Sigmoid colon (tissue), 7 donors: ENCODE measurements around the gene SERPINA5. TPM values are rescaled to one million over a fixed set of nuclear protein-coding genes. Genes with fewer than 3 reads are reported as not detected.

Source experiments
- DNase-seq: peaks from one replicate; pipeline ENCODE4 v3.0.0-alpha.2; 2019
- H3K27ac ChIP-seq, 4 donors: fragments of 200-600 bp; sonication (generic); one replicate each; pipeline ENCODE4 v1.5.1; 2016 to 2019; ENCODE audit warnings: mild to moderate bottlenecking in 1 of 4
- H3K27me3 ChIP-seq, 3 donors: fragments of 200-600 bp; sonication (generic); one replicate each; pipeline ENCODE4 v1.5.1; 2019; ENCODE audit warnings: mild to moderate bottlenecking in 1 of 3
- H3K36me3 ChIP-seq, 4 donors: fragments of 200-600 bp; sonication (generic); one replicate each; pipeline ENCODE4 v1.5.1; 2016 to 2019
- H3K4me1 ChIP-seq, 4 donors: fragments of 200-600 bp; sonication (generic); one replicate each; pipeline ENCODE4 v1.5.1; 2017 to 2019
- H3K4me3 ChIP-seq, 4 donors: fragments of 200-600 bp; sonication (generic); one replicate each; pipeline ENCODE4 v1.5.1; 2017 to 2019; ENCODE audit warnings: mild to moderate bottlenecking in 2 of 4, moderate library complexity in 1 of 4
- H3K9me3 ChIP-seq, 4 donors: fragments of 200-600 bp in 3 of 4; sonication (generic) in 3 of 4; one replicate each; pipeline versions ENCODE4 v1.5.1 to v1.6.1; 2013 to 2019
- CTCF ChIP-seq, 4 experiments: fragments of 450-650 bp in 3 of 4; fragments of 200-600 bp in 1 of 4; IDR thresholded peaks; one replicate each; pipeline ENCODE4 v1.5.1; 2016 to 2019; ENCODE audit warnings: antibody characterized with exemption in 4 of 4, mild to moderate bottlenecking in 3 of 4, moderate library complexity in 2 of 4
- EP300 ChIP-seq, 4 donors: sonication (generic); formaldehyde crosslinking; IDR thresholded peaks; one replicate each; pipeline ENCODE4 v1.6.1; 2017; ENCODE audit warnings: antibody characterized with exemption in 4 of 4
- POLR2A ChIP-seq, 2 donors: fragments of 450-650 bp; IDR thresholded peaks; one replicate each; pipeline ENCODE4 v1.6.1; 2016; ENCODE audit warnings: antibody characterized with exemption in 2 of 2, mild to moderate bottlenecking in 2 of 2, moderate library complexity in 2 of 2
- POLR2AphosphoS5 ChIP-seq, 4 donors: sonication (generic); formaldehyde crosslinking; IDR thresholded peaks; one replicate each; pipeline ENCODE4 v1.6.1; 2017; ENCODE audit warnings: antibody characterized with exemption in 4 of 4
- WGBS, 2 donors: extraction: QIAGEN DNeasy Blood & Tissue Kit; methylation state at CpG; one replicate each; pipeline ENCODE4 v1.1.7; 2013; 5-methylcytosine and 5-hydroxymethylcytosine counted together
- intact Hi-C: fragments of 100-400 bp; cut with DNase I; formaldehyde crosslinking; loops from one replicate; pipeline ENCODE4 v1.15.1; 2023
- polyA plus RNA-seq, 3 donors: library from polyadenylated mRNA; stranded (reverse); fragments of 200-250 nt; gene quantifications; one replicate each; pipeline ENCODE4 v1.2.3, GENCODE V29; 2013
- total RNA-seq, 4 donors: library from RNA; depleted of rRNA; stranded (reverse); fragments of >200 nt; gene quantifications; one replicate each; pipeline ENCODE4 v1.1.0, GENCODE V29; 2016
- donor health status: healthy with polysubstance abuse.
- donor health status: Bipolar disorder and iron deficiency.
- donor health status: healthy.

Gene SERPINA5
- total and polyA plus RNA-seq, 7 donors: 0.69 to 9.3 (median 3.2) TPM; not detected in 1

- intact Hi-C loops: no loop called here
- no peak for TF ChIP-seq POLR2AphosphoS5 (IDR thresholded peaks at IDR 0.05)
- TF ChIP-seq EP300 (IDR thresholded peaks at IDR 0.05): no peak
- no peak for TF ChIP-seq CTCF (IDR thresholded peaks at IDR 0.05)
- no peak for TF ChIP-seq POLR2A (IDR thresholded peaks at IDR 0.05)
- no peak overlapping the region for H3K4me3 ChIP-seq
- H3K36me3 ChIP-seq: no peaks in the 10 kb centered on the region
- H3K9me3 ChIP-seq: no peaks in the 10 kb centered on the region
- 92 to 93% methylated on average over 10 of the region's 10 CpGs for WGBS, 2 donors
- no peaks in the 10 kb centered on the region for H3K27me3 ChIP-seq
- no peak overlapping the region for H3K27ac ChIP-seq
- peak; percentile 41 for DNase-seq
- no peaks in the 10 kb centered on the region for H3K4me1 ChIP-seq
Measured at GRCh38 chr14:94640721-94641631, 59.8 kb downstream of the SERPINA5 start.

GRCh38 chr14:94641632-94641955 lies 60.4 kb downstream of the SERPINA5 start:
- intact Hi-C loops: no loop called here
- Histone ChIP-seq H3K9me3 (no peaks in the 10 kb centered on the region), H3K36me3 (no peaks in the 10 kb centered on the region), H3K4me3 (no peak overlapping the region), H3K27me3 (no peaks in the 10 kb centered on the region), H3K27ac (no peak overlapping the region), H3K4me1 (no peaks in the 10 kb centered on the region)
- 95% methylated on average over 12 of the region's 12 CpGs for WGBS, 2 donors
- peak; percentile 44 for DNase-seq
- TF ChIP-seq POLR2AphosphoS5 (IDR thresholded peaks at IDR 0.05): no peak

Other genes with a start within 250 kb of the SERPINA5 start
- gene SERPINA2, start 214.7 kb upstream of the SERPINA5 start, total RNA-seq: not detected
- not detected for gene SERPINA2, start 214.7 kb upstream of the SERPINA5 start, polyA plus RNA-seq
- 10 to 100 TPM in 1 of 4 donors, 1 to 10 TPM in 3; 1.9 to 26.6 (median 5.8) TPM for gene SERPINA1, start 192.8 kb upstream of the SERPINA5 start, total RNA-seq
- 100 to 1,000 TPM; 103 to 134 (median 103) TPM for gene SERPINA1, start 192.8 kb upstream of the SERPINA5 start, polyA plus RNA-seq
- gene SERPINA11, start 128.6 kb upstream of the SERPINA5 start, total RNA-seq: not detected
- under 1 TPM in 1 of 3 donors, not detected in 2; 0.06 TPM for gene SERPINA11, start 128.6 kb upstream of the SERPINA5 start, polyA plus RNA-seq
- not detected for gene SERPINA9, start 105.2 kb upstream of the SERPINA5 start, total RNA-seq
- gene SERPINA9, start 105.2 kb upstream of the SERPINA5 start, polyA plus RNA-seq: under 1 TPM in 1 of 3 donors, not detected in 2; 0.80 TPM
- not detected for gene SERPINA12, start 72.0 kb upstream of the SERPINA5 start, total RNA-seq
- gene SERPINA12, start 72.0 kb upstream of the SERPINA5 start, polyA plus RNA-seq: not detected
- not detected for gene SERPINA4, start 20.0 kb upstream of the SERPINA5 start, total RNA-seq
- gene SERPINA4, start 20.0 kb upstream of the SERPINA5 start, polyA plus RNA-seq: not detected
- 100 to 1,000 TPM in 1 of 4 donors, 10 to 100 TPM in 3; 80.9 to 233 (median 97.9) TPM for gene SERPINA3, start 31.0 kb downstream of the SERPINA5 start, total RNA-seq
- 10 to 100 TPM in 2 of 3 donors, 1 to 10 TPM in 1; 2.3 to 94.5 (median 59.5) TPM for gene SERPINA3, start 31.0 kb downstream of the SERPINA5 start, polyA plus RNA-seq
- gene GSC, start 188.7 kb downstream of the SERPINA5 start, total RNA-seq: 1 to 10 TPM in 2 of 4 donors, under 1 TPM in 2; 0.33 to 7.5 (median 0.74) TPM
- gene GSC, start 188.7 kb downstream of the SERPINA5 start, polyA plus RNA-seq: under 1 TPM in 1 of 3 donors, not detected in 2; 0.07 TPM